ENCODE results near the gene MYADML2. TPM values are rescaled to one million over a fixed set of nuclear protein-coding genes. Genes with fewer than 3 reads are reported as not detected.

The MYADML2 gene
- total and polyA plus RNA-seq, 5 donors, result 0.51 to 1.9 (median 1.3) TPM; not detected in 1

DNA sequence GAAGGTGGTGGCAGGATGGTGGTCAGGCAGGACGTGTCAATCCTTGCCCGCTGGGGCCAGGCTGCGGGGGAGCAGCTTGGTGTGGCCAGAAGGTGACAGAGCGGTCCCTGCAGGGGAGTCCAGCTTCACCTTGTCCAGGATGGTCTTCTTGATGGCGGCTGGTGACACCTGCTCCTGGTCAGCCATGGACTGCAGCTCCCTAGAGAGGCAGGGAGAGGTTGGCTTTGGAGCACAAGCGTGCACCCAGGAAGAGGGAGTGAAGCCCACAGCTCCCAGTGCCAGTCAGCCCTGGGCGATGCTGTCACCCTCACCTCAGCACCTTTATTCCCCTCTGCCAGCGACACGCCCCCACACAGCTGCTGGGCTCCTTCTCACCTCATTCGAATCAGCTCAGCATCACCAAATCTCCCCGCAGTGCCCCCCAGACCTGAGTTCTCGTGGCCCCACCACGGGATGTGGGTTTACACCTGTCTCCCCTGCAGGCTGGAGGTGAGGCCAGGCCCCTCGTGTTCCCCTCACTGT, 13.8 kb downstream of the MYADML2 start:
- no peak for ATAC-seq
- H3K4me1 ChIP-seq (ENCODE audit: control insufficient read depth, insufficient read depth, low read length), result no peaks in the 10 kb centered on the region
- 87% methylated on average over 14 of the region's 14 CpGs for WGBS
- H3K4me3 ChIP-seq (ENCODE audit: low read length), result no peak overlapping the region
- no peak overlapping the region for H3K27ac ChIP-seq (ENCODE audit: low read length)
- intact Hi-C loops (cut with DNase I), result no loop called here
- DNase-seq, result peak in 2 of 3 donors; percentile 28 to 50
- H3K9me3 ChIP-seq (ENCODE audit: control insufficient read depth, low read length), result no peaks in the 10 kb centered on the region
- H3K27me3 ChIP-seq (ENCODE audit: control insufficient read depth, insufficient read depth), result no peaks in the 10 kb centered on the region

DNA sequence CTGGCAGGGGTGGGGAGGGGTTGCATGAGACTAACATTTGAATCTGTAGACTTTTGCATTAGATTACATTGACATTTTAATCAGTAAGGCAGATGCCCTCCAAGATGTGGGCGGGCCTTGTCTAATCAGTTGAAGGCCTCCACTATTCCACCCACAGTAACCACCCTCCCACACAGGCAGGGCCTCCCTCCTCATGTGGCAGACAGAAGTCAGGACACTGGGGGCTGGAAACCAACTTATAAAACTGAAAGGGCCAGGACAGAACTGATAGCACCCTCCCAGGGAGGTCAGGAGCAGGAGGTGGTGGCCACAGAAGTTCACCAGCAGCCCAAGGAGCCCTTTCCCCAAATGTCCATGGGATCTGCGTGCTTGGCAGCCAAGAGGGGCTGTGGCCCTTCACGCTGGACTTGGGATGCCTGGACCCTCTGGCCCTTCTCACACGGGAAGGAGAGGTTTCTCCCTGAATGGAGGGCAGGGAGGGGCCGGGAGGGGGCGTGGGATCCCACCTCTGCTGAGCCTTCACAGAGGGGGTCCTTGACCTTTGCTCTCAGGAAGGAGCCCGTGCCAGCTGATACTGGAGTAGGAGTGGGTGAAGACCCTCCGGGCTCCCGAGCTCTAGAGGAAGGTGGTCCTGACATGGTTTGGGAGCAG, 14.6 kb downstream of the MYADML2 start:
- DNase-seq, result peak in 1 of 3 donors; percentile 47
- no peaks in the 10 kb centered on the region for H3K27me3 ChIP-seq (ENCODE audit: control insufficient read depth, insufficient read depth)
- 80% methylated on average over 9 of the region's 9 CpGs for WGBS
- H3K4me3 ChIP-seq (ENCODE audit: low read length), result no peak overlapping the region
- no peaks in the 10 kb centered on the region for H3K9me3 ChIP-seq (ENCODE audit: control insufficient read depth, low read length)
- no peaks in the 10 kb centered on the region for H3K4me1 ChIP-seq (ENCODE audit: control insufficient read depth, insufficient read depth, low read length)
- intact Hi-C loops (cut with DNase I), result no loop called here
- ATAC-seq, result no peak
- no peak overlapping the region for H3K27ac ChIP-seq (ENCODE audit: low read length)

DNA sequence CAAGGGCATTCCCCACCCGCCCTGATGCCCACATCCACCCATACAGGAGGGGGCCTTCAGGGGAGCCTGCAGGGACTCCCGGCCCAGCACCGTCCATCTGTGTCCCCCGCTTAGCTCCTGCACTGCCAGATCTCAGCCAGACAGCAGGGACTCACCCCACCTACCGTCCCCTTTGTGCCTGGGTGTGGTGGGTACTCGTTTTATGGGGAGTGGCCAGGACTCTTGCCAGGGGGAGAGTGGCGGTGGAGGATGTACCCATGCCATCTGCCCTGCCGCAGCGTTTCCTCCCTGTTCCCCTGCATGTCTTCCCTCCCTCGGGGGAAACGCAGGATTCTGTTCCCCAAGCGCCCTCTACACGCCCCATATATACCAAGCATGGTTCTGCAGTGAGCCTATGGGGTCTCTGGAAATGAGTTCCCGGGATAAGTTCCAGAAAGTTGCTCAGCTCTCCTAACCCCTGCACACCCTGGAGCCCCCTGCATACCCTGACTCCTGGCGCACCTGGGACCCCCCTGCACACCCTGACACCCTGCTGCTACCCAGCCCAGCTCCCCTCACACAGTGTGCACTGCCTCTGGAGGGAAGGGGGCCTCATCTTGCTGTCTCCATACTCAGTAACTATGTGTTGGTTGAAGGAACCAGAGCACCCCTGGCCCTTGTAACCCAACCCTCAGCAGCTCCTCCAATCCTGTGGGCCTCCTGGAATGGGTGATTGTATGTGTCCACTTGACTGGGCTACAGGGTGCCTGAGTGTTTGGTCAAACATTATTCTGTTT, 15.3 kb downstream of the MYADML2 start:
- H3K9me3 ChIP-seq (ENCODE audit: control insufficient read depth, low read length), result no peaks in the 10 kb centered on the region
- DNase-seq, result peak in 1 of 3 donors; percentile 21
- no peaks in the 10 kb centered on the region for H3K27me3 ChIP-seq (ENCODE audit: control insufficient read depth, insufficient read depth)
- H3K4me1 ChIP-seq (ENCODE audit: control insufficient read depth, insufficient read depth, low read length), result no peaks in the 10 kb centered on the region
- intact Hi-C loops (cut with DNase I), result no loop called here
- 36% methylated on average over 15 of the region's 15 CpGs for WGBS
- no peak overlapping the region for H3K4me3 ChIP-seq (ENCODE audit: low read length)
- no peak for ATAC-seq
- H3K27ac ChIP-seq (ENCODE audit: low read length), result no peak overlapping the region

DNA sequence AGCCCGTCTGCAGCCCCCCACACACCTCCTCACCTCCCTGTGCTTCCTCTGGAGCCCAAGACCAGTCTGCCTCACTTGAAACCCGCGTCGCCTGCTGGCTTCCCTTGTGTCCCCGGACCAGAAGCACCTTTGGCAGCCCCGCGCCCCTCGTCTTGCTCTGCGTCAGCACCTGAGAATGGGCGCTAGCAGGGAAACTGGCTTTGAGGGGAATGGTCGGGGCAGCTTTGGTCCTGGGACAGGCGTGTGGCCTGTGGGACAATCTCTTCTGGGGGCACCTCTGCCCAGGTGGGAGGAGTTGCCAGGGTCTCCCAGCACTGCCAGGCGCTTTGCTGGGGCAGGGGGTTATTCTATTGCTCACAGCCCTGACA, 15.9 kb downstream of the MYADML2 start:
- DNase-seq (peak in 2 of 3 donors; percentile 42 to 57), ATAC-seq (no peak)
- WGBS, result 64% methylated on average over 13 of the region's 13 CpGs
- H3K4me3 ChIP-seq (ENCODE audit: low read length), result no peak overlapping the region
- intact Hi-C loops (cut with DNase I), result no loop called here
- no peak overlapping the region for H3K27ac ChIP-seq (ENCODE audit: low read length)
- H3K27me3 ChIP-seq (ENCODE audit: control insufficient read depth, insufficient read depth), result no peaks in the 10 kb centered on the region
- H3K9me3 ChIP-seq (ENCODE audit: control insufficient read depth, low read length), result no peaks in the 10 kb centered on the region
- H3K4me1 ChIP-seq (ENCODE audit: control insufficient read depth, insufficient read depth, low read length), result peaks cover under 1% of the 10 kb centered on the region

DNA sequence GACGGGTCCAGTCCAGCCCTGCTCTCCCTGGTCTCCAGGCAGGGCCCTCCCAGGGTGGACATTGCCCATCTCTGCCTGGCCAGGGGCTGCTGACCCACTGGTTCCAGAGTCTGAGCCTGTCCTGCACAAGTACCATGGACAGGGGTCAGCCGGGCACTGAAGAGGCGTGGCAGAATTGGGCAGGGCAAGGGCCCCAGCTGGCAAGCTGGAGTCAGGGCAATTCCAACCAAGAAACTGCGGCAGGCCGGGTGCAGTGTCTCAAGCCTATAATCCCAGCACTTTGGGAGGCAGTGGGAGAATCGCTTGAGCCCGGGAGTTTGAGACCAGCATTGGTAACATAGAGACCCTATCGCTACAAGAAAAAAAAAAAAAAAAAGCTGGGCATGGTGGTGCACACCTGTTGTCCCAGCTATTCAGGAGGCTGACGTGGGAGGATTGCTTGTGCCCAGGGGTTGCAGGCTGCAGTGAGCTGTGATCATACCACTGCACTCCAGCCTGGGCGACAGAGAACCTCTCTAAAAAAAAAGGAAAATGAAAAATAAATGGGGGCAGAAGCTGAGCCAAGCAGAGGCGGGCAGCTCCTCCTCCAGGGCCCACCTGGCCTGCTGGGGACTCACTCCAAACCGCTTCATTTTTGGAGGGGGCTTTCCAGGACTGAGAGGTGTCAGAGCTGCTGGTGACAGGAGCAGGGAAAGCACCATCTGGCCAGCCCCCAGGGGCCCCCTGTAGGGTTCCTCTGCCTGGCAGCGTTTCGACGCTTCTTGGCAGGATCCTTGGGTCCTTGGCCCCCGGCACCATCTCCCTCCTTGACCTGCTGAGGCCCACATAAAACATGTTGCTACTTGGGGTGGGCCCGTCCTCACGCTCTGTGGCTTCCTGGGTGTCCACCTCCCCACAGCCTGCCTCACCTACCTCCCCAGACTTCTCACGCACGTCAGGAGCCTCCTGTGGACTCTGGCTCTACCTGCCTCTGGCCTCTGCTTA, 16.6 kb downstream of the MYADML2 start:
- no peak for ATAC-seq
- Histone ChIP-seq H3K27ac (ENCODE audit: low read length) (no peak overlapping the region), H3K4me1 (ENCODE audit: control insufficient read depth, insufficient read depth, low read length) (peaks cover 5% of the 10 kb centered on the region), H3K27me3 (ENCODE audit: control insufficient read depth, insufficient read depth) (no peaks in the 10 kb centered on the region), H3K9me3 (ENCODE audit: control insufficient read depth, low read length) (no peaks in the 10 kb centered on the region), H3K4me3 (ENCODE audit: low read length) (no peak overlapping the region)
- DNase-seq, result peak; percentile 29 to 60 (median 33)
- intact Hi-C loops (cut with DNase I), result no loop called here
- WGBS, result 61% methylated on average over 20 of the region's 20 CpGs

DNA sequence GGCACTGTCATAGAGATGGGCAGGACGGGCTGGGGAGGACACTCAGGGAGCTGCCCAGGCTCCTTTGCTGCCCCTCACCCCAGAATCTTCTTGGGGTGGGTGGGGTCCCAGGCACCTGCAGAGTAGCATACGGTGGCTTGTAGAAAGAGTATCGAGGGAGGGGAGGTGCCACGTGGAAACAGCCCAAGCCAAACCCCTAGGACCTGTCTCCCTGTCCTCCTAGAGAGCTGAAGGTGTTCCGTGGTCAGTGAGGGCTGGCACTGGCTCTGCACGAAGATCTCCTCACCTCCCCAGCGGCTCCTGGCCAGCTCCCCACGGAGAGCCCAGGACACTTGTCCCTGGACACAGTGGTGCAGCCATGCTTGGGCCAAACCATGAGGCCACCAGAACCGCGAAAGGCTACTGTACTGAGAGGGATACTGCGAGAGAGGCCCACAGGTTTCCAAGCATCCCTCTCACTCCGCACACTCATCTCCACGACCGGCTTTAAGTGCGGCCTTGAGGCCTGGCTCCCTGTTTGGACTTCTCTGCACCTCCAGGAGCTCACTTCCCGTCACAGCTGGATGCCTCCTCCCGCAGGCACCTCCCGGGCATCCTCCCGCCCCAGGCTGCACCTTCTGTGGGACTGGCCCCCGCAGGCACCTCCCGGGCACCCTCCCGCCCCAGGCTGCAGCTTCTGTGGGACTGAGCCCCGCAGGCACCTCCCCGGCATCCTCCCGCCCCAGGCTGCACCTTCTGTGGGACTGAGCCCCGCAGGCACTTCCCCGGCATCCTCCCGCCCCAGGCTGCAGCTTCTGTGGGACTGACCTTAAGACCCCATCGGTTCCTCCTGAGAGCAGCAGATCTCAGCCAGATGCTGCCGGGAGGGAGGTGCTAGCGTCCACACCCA, 17.5 kb downstream of the MYADML2 start:
- intact Hi-C loops (cut with DNase I), result no loop called here
- Histone ChIP-seq H3K27me3 (ENCODE audit: control insufficient read depth, insufficient read depth) (no peaks in the 10 kb centered on the region), H3K4me3 (ENCODE audit: low read length) (no peak overlapping the region), H3K4me1 (ENCODE audit: control insufficient read depth, insufficient read depth, low read length) (peaks cover 11% of the 10 kb centered on the region), H3K27ac (ENCODE audit: low read length) (no peak overlapping the region), H3K9me3 (ENCODE audit: control insufficient read depth, low read length) (no peaks in the 10 kb centered on the region)
- peak in 2 of 3 donors; percentile 58 for DNase-seq
- 91% methylated on average over 31 of the region's 31 CpGs for WGBS
- no peak for ATAC-seq

DNA sequence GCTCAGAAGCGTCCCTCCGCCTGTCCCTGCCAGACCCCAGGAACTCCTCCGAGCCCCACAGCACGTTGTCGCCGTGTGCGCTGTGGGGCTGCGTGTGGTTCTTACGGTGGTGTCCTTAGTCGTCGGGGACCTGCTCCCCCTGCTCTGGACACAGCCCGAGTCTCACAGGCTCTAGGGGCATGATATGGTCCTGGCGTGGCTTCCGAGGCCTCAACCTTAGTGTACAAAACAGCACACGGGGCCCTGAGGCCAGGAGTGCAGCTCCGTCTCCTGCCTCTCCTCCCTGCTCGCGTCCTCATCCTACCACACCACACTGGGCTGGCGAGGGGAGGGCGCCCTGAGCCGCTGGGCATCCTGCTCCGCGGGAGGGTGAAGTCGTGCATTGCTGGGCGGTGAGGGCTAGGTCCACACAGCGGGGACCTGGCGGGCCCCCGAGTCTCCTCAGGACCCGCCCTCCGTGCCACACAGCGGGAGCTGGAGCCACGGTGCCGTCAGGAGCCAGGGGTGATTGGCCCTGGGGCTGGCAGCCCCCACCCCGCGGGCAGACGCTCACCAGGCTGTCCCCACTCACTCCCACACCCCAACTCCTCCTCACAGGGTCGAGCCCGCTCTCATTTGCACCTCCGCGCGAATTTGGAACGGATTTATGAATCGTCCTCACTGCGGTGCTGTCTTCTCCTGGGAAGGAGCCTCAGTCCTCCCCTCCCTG, 18.3 kb downstream of the MYADML2 start:
- Histone ChIP-seq H3K4me1 (ENCODE audit: control insufficient read depth, insufficient read depth, low read length) (peaks cover 15% of the 10 kb centered on the region), H3K4me3 (ENCODE audit: low read length) (no peak overlapping the region), H3K9me3 (ENCODE audit: control insufficient read depth, low read length) (no peaks in the 10 kb centered on the region), H3K27me3 (ENCODE audit: control insufficient read depth, insufficient read depth) (no peaks in the 10 kb centered on the region), H3K27ac (ENCODE audit: low read length) (no peak overlapping the region)
- WGBS, result 39% methylated on average over 44 of the region's 44 CpGs
- intact Hi-C loops (cut with DNase I), result no loop called here
- ATAC-seq (no peak), DNase-seq (peak in 2 of 3 donors; percentile 28 to 56)

DNA sequence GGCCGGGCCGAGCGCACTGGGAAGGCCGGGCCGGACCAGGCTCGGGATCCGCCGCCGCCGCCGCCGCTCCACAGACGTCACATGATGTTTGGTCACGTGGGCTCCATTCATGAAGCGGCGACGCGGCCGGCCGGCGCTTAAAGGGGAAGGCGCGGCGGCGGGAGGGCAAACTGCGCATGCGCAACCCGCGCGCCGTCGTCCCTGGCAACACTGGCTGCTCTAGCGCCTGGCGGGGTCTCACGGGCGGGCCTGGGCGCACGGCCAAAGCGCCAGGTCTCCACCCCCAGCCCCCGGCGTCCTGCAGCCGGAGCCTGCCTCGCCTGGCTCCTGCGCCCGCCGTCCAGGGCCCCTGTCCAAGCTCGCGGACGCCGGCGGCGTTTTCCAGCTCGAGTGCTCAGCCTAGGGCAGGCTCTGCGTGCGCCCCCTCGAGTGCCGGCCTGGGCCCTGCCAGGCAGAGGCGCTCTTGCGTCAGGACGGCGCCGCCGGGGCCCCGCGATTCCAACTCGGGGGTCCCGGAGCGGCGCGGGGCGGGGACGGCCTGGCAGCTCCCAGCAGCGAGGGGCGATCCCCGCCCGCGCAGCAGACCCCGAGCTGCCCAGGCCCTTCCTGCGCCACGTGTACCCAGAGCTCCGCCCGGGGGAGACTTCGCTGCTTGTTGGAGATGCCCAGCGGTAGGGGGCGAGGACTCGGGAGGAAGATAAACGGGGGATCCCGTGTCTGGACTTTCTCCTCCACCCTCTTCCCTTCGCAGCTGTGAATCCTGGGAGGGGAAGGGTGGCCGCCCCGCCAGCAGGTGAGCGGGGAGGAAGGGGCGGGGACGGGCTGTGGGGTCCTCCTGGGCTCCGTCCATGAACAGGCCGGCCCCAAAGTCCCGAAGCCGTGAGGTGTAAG, 19.1 kb downstream of the MYADML2 start, which contains the start of gene MAFG:
TSS of gene MAFG (minus strand) at position 83 of the 891 bp plus-strand sequence. CDS start 4,550 bp downstream, outside the sequence.
- ATAC-seq (peak; percentile 59 to 68), DNase-seq (peak; percentile 93 to 98 (median 97))
- H3K4me1 ChIP-seq (ENCODE audit: control insufficient read depth, insufficient read depth, low read length), result peaks cover 18% of the 10 kb centered on the region
- no peaks in the 10 kb centered on the region for H3K27me3 ChIP-seq (ENCODE audit: control insufficient read depth, insufficient read depth)
- intact Hi-C loops (cut with DNase I), result no loop called here
- H3K9me3 ChIP-seq (ENCODE audit: control insufficient read depth, low read length), result no peaks in the 10 kb centered on the region
- under 1% methylated on average over 98 of the region's 98 CpGs for WGBS
- H3K27ac ChIP-seq (ENCODE audit: low read length), result peak within 1 kb of the TSS; percentile 52
- peak within 1 kb of the TSS; percentile 92 for H3K4me3 ChIP-seq (ENCODE audit: low read length)

DNA sequence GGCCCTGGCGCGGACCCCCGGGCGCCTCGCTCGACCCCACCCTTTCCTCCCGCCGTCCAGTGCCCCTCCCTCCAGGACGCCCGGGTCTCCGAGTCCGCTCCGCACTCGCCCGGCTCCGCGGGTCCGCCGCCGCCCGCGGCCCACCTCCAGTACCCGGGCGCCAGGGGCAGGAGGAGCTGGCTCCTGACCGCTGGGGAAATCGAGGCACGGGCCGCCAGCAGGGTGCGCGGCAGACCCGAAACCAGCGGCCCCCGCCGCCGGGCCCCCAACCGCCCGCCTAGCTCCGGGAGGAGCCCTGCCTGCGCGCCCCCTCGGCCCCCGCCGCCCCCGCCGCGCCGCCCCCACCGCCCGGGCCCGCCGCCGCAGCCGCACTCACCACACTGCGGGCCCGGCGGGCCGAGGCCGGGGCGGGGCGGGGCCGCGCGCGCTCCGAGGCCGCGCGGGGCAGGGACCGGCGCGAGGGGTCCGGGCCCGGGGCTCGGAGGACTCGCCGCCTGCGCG, 19.8 kb downstream of the MYADML2 start:
- Histone ChIP-seq H3K27me3 (ENCODE audit: control insufficient read depth, insufficient read depth) (no peaks in the 10 kb centered on the region), H3K27ac (ENCODE audit: low read length) (peak overlapping the region; percentile 52), H3K4me1 (ENCODE audit: control insufficient read depth, insufficient read depth, low read length) (peaks cover 22% of the 10 kb centered on the region), H3K4me3 (ENCODE audit: low read length) (peak overlapping the region; percentile 92), H3K9me3 (ENCODE audit: control insufficient read depth, low read length) (no peaks in the 10 kb centered on the region)
- ATAC-seq, result peak in 1 of 2 donors; percentile 3
- intact Hi-C loops (cut with DNase I), result no loop called here
- peak in 1 of 3 donors; percentile 74 for DNase-seq
- WGBS, result under 1% methylated on average over 78 of the region's 78 CpGs

Data from right cardiac atrium (tissue), 5 donors.